ENCODE results near the gene CNTN1.

Gene CNTN1

GRCh38 chr12:40745386-40745785, 53.1 kb downstream of the CNTN1 start:
- TF ChIP-seq ZNF384 (IDR thresholded peaks at IDR 0.05) (no peak), BHLHE40 (IDR thresholded peaks at IDR 0.05; ENCODE audit: borderline replicate concordance) (no peak), ELF4 (IDR thresholded peaks at IDR 0.05) (no peak), NFRKB (IDR thresholded peaks at IDR 0.05) (no peak), FOXK2 (IDR thresholded peaks at IDR 0.05) (no peak), ARNT (IDR thresholded peaks at IDR 0.05) (no peak), CTBP1 (IDR thresholded peaks at IDR 0.05; ENCODE audit: borderline replicate concordance) (no peak), L3MBTL2 (conservative IDR thresholded peaks at IDR 0.05) (no peak), TARDBP (IDR thresholded peaks at IDR 0.05) (no peak), LEF1 (IDR thresholded peaks at IDR 0.05; ENCODE audit: borderline replicate concordance) (no peak), HDGF (IDR thresholded peaks at IDR 0.05; ENCODE audit: borderline replicate concordance) (no peak), SP1 (IDR thresholded peaks at IDR 0.05) (no peak), FOXM1 (IDR thresholded peaks at IDR 0.05; ENCODE audit: borderline replicate concordance) (no peak), FOXA1 (IDR thresholded peaks at IDR 0.05) (no peak), SUZ12 (IDR thresholded peaks at IDR 0.05) (no peak)
- TF ChIP-seq, protein P1, sequence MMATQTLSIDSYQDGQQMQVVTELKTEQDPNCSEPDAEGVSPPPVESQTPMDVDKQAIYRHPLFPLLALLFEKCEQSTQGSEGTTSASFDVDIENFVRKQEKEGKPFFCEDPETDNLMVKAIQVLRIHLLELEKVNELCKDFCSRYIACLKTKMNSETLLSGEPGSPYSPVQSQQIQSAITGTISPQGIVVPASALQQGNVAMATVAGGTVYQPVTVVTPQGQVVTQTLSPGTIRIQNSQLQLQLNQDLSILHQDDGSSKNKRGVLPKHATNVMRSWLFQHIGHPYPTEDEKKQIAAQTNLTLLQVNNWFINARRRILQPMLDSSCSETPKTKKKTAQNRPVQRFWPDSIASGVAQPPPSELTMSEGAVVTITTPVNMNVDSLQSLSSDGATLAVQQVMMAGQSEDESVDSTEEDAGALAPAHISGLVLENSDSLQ (IDR thresholded peaks at IDR 0.05), result no peak
- CTCF ChIA-PET, result no interaction called here
- POLR2A ChIA-PET, result no interaction called here
- no peak for DNase-seq (ENCODE audit: extremely low spot score)

GRCh38 chr12:40749863-40750262, 57.6 kb downstream of the CNTN1 start:
- TF ChIP-seq ELF4 (IDR thresholded peaks at IDR 0.05) (no peak), FOXK2 (IDR thresholded peaks at IDR 0.05) (no peak), FOXA1 (IDR thresholded peaks at IDR 0.05) (no peak), ARNT (IDR thresholded peaks at IDR 0.05) (no peak), HDGF (IDR thresholded peaks at IDR 0.05; ENCODE audit: borderline replicate concordance) (no peak), FOXM1 (IDR thresholded peaks at IDR 0.05; ENCODE audit: borderline replicate concordance) (no peak), LEF1 (IDR thresholded peaks at IDR 0.05; ENCODE audit: borderline replicate concordance) (no peak), BHLHE40 (IDR thresholded peaks at IDR 0.05; ENCODE audit: borderline replicate concordance) (no peak), L3MBTL2 (conservative IDR thresholded peaks at IDR 0.05) (no peak), ZNF384 (IDR thresholded peaks at IDR 0.05) (no peak), SUZ12 (IDR thresholded peaks at IDR 0.05) (no peak), SP1 (IDR thresholded peaks at IDR 0.05) (no peak), NFRKB (IDR thresholded peaks at IDR 0.05) (no peak)
- TF ChIP-seq, protein P1 (IDR thresholded peaks at IDR 0.05), result no peak
- DNase-seq (ENCODE audit: extremely low spot score), result no peak
- ChIA-PET CTCF (no interaction called here), POLR2A (no interaction called here)

DNA sequence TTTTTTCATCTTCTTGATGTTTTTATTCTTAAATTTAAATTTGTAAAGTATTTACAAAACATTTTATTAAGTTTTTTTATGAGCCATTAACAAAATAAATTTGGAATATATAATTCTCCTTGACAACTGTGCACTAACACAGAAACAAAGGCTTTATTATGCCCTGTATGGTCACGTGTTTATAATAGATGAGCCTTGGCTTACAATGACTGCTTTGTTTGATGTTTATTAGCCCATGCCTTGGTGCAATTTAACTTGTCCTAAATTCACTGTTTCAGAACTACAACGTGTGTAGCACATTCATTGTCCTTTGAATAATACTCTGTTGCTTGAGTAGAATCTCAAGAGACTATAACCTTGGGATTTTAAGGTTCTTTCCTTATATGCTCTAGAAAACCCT, 59.8 kb downstream of the CNTN1 start:
- ChIA-PET POLR2A (no interaction called here), CTCF (no interaction called here)
- DNase-seq (ENCODE audit: extremely low spot score), result no peak
- no peak for TF ChIP-seq FOXM1 (IDR thresholded peaks at IDR 0.05; ENCODE audit: borderline replicate concordance)
- TF ChIP-seq ELF4 (IDR thresholded peaks at IDR 0.05), result no peak
- TF ChIP-seq FOXK2 (IDR thresholded peaks at IDR 0.05), result no peak
- no peak for TF ChIP-seq CTBP1 (IDR thresholded peaks at IDR 0.05; ENCODE audit: borderline replicate concordance)
- TF ChIP-seq, protein P1 (IDR thresholded peaks at IDR 0.05), result no peak
- no peak for TF ChIP-seq ARNT (IDR thresholded peaks at IDR 0.05)
- TF ChIP-seq SP1 (IDR thresholded peaks at IDR 0.05), result no peak
- no peak for TF ChIP-seq ZNF384 (IDR thresholded peaks at IDR 0.05)
- TF ChIP-seq LEF1 (IDR thresholded peaks at IDR 0.05; ENCODE audit: borderline replicate concordance), result no peak
- no peak for TF ChIP-seq TARDBP (IDR thresholded peaks at IDR 0.05)
- no peak for TF ChIP-seq FOXA1 (IDR thresholded peaks at IDR 0.05)
- no peak for TF ChIP-seq L3MBTL2 (conservative IDR thresholded peaks at IDR 0.05)

DNA sequence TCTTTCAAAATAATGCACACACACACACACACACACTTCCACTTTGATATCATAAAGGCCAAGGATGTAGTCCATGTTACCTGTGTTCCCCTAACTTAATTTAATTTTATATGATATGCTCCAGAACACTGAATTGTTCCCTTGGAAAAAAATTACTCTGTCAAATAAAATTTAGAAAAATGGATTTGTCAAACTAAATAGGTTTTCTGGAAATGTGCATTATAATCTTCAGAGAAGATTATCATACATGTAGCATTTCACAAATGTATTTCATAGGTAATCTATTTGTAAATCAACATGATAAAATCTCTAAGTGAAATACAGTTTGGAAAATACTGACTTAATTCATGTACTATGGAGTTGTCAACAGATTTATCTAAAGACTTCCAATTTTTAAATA, 68.6 kb downstream of the CNTN1 start:
- POLR2A ChIA-PET, result no interaction called here
- CTCF ChIA-PET, result no interaction called here
- DNase-seq (ENCODE audit: extremely low spot score), result no peak
- no peak for TF ChIP-seq L3MBTL2 (conservative IDR thresholded peaks at IDR 0.05)
- TF ChIP-seq FOXK2 (IDR thresholded peaks at IDR 0.05), result no peak
- no peak for TF ChIP-seq FOXA1 (IDR thresholded peaks at IDR 0.05)
- no peak for TF ChIP-seq ELF4 (IDR thresholded peaks at IDR 0.05)
- no peak for TF ChIP-seq ARNT (IDR thresholded peaks at IDR 0.05)
- TF ChIP-seq BHLHE40 (IDR thresholded peaks at IDR 0.05; ENCODE audit: borderline replicate concordance), result no peak
- TF ChIP-seq LEF1 (IDR thresholded peaks at IDR 0.05; ENCODE audit: borderline replicate concordance), result no peak
- TF ChIP-seq, protein P1 (IDR thresholded peaks at IDR 0.05), result no peak
- TF ChIP-seq TARDBP (IDR thresholded peaks at IDR 0.05), result no peak
- TF ChIP-seq CTBP1 (IDR thresholded peaks at IDR 0.05; ENCODE audit: borderline replicate concordance), result no peak
- TF ChIP-seq SP1 (IDR thresholded peaks at IDR 0.05), result no peak
- no peak for TF ChIP-seq ZNF384 (IDR thresholded peaks at IDR 0.05)
- no peak for TF ChIP-seq SUZ12 (IDR thresholded peaks at IDR 0.05)
- TF ChIP-seq NFRKB (IDR thresholded peaks at IDR 0.05), result no peak
- TF ChIP-seq FOXM1 (IDR thresholded peaks at IDR 0.05; ENCODE audit: borderline replicate concordance), result no peak
- TF ChIP-seq HDGF (IDR thresholded peaks at IDR 0.05; ENCODE audit: borderline replicate concordance), result no peak

DNA sequence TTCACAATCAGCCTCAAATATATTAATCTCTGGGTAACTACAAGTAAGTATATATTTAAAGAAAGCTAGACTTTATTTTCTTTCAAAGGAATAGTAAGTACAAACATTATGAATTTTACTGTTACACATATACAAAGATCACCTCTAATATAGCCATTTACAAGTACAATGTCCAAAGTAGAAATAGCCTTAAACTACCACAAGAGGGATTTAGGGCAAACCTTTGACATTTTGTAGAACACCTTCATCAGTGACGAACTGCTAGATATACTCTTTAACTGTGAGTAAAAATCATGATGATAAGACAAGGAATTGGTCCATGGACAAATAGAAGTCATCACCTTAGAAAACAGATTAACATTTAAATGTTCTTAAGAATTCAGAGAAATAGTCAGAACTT, 69.8 kb downstream of the CNTN1 start:
- DNase-seq (ENCODE audit: extremely low spot score), result no peak
- POLR2A ChIA-PET, result no interaction called here
- TF ChIP-seq ELF4 (IDR thresholded peaks at IDR 0.05) (no peak), CTBP1 (IDR thresholded peaks at IDR 0.05; ENCODE audit: borderline replicate concordance) (no peak), SP1 (IDR thresholded peaks at IDR 0.05) (no peak), FOXK2 (IDR thresholded peaks at IDR 0.05) (no peak), L3MBTL2 (conservative IDR thresholded peaks at IDR 0.05) (no peak), SUZ12 (IDR thresholded peaks at IDR 0.05) (no peak), FOXM1 (IDR thresholded peaks at IDR 0.05; ENCODE audit: borderline replicate concordance) (no peak), LEF1 (IDR thresholded peaks at IDR 0.05; ENCODE audit: borderline replicate concordance) (no peak), FOXA1 (IDR thresholded peaks at IDR 0.05) (no peak), ARNT (IDR thresholded peaks at IDR 0.05) (no peak), HDGF (IDR thresholded peaks at IDR 0.05; ENCODE audit: borderline replicate concordance) (no peak), TARDBP (IDR thresholded peaks at IDR 0.05) (no peak), NFRKB (IDR thresholded peaks at IDR 0.05) (no peak)
- CTCF ChIA-PET, result no interaction called here

Data from HEK293T (cell line).